C4-2B (cell line): Measurements from ENCODE around the gene CYP2W1.

Source experiments
- H3K27ac ChIP-seq: fragments of 450-650 bp; 2 replicates; pipeline ENCODE4 v1.5.1; 2017
- ZFX ChIP-seq: fragments of 450-650 bp; IDR thresholded peaks from 2 replicates; pipeline ENCODE4 v1.6.1; 2017
- TF ChIP-seq, protein P1 (sequence below): fragments of 450-650 bp; conservative IDR thresholded peaks from 2 replicates; pipeline ENCODE4 v1.5.1; 2017; ENCODE audit warnings: mild to moderate bottlenecking

The CYP2W1 gene

DNA sequence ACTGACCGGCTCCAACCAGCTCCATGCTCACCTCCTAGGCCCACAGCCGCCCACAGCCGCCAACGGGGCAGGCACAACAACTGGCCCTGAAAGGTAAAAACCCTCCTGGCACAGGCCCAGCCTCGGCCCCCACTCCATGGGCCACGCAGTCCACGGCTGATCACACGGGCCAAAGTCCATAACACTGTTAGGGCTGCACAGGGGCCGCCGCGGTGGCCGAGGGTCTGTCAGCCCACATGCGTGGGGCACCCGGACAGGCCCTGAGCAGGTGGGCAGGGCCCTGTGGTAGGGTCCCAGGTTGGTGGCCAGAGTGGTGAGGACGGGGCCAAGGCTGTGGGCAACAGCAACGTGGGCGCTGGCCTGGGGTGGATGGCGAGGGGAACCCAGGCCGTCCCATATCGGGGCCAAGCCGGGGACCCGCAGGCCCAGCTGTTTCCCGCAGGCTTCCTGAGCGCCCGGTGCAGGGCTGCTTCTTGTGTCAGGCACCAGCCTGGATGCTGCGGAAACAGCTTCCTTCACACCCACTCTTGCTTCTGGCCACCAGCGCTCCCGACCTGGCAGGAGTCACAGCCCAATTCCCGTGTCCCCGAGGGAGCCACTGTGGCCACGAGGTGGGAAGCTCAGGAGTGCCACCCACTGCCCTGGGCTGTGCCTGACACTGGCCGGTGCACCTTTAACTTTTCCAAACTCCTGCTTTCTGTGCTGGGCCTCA, 29.2 kb downstream of the CYP2W1 start:
- no peak for TF ChIP-seq ZFX
- TF ChIP-seq, protein P1, sequence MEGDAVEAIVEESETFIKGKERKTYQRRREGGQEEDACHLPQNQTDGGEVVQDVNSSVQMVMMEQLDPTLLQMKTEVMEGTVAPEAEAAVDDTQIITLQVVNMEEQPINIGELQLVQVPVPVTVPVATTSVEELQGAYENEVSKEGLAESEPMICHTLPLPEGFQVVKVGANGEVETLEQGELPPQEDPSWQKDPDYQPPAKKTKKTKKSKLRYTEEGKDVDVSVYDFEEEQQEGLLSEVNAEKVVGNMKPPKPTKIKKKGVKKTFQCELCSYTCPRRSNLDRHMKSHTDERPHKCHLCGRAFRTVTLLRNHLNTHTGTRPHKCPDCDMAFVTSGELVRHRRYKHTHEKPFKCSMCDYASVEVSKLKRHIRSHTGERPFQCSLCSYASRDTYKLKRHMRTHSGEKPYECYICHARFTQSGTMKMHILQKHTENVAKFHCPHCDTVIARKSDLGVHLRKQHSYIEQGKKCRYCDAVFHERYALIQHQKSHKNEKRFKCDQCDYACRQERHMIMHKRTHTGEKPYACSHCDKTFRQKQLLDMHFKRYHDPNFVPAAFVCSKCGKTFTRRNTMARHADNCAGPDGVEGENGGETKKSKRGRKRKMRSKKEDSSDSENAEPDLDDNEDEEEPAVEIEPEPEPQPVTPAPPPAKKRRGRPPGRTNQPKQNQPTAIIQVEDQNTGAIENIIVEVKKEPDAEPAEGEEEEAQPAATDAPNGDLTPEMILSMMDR = no peak
- H3K27ac ChIP-seq = no peak overlapping the region

DNA sequence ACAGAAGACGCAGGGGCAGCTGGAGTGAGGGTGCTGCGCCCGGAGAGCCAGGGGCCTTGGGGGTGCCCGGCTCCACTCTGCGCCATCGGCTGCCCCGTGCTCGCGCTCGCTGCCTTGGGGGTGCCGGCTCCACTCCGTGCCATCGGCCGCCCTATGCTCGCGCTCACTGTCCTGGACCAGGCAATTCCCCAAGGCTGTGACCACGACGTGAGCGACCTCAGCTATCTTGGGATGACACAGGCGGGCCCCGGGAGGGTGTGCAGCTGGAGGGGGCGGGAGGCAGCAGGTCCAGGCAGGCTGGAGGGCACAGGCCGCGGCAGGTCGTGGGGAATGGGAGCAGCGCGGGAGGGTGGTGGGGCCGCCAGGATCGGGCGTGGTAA, 29.7 kb downstream of the CYP2W1 start:
- TF ChIP-seq, protein P1 = no peak
- no peak for TF ChIP-seq ZFX
- H3K27ac ChIP-seq = no peak overlapping the region

DNA sequence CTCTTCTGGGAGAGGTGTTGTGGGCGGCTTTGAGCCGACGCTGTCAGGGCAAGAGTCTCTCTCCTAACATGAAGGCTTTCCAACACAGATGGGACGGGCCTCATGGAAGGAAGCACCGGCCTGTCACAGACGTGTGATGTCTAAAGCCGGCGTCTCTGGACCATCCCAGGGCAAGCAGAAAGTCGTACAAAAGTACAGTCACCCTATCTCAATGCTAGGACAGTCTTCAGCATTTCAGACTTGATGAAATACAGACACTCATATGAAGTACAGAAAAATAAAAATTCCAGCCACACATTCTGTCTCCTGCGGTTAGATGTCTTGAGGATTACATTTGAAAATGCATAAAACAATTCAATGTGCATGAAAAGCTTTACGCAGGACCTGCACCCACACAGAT, 30.6 kb downstream of the CYP2W1 start:
- TF ChIP-seq ZFX = no peak
- TF ChIP-seq, protein P1 = no peak
- no peak overlapping the region for H3K27ac ChIP-seq

DNA sequence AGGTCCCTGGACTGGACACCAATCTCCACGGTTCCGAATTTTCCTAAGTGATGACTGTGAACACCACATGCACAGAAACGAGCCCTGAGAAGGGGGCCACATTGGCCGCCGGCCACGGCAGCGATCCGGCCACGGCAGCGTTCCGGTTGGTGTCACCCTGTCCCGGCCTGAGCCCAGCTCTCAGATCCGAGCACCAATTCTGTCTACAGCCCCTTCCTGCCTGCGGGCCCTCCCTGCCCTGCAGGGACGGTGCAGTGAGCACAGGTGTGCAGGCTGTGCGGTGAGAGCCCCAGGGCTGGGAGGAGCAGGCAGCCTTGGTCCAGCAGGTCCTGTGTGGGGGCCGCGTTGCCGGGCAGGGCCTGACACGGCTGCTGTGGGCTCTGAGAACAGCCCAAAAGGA, 31.7 kb downstream of the CYP2W1 start:
- H3K27ac ChIP-seq = no peak overlapping the region
- TF ChIP-seq, protein P1 = no peak
- no peak for TF ChIP-seq ZFX

DNA sequence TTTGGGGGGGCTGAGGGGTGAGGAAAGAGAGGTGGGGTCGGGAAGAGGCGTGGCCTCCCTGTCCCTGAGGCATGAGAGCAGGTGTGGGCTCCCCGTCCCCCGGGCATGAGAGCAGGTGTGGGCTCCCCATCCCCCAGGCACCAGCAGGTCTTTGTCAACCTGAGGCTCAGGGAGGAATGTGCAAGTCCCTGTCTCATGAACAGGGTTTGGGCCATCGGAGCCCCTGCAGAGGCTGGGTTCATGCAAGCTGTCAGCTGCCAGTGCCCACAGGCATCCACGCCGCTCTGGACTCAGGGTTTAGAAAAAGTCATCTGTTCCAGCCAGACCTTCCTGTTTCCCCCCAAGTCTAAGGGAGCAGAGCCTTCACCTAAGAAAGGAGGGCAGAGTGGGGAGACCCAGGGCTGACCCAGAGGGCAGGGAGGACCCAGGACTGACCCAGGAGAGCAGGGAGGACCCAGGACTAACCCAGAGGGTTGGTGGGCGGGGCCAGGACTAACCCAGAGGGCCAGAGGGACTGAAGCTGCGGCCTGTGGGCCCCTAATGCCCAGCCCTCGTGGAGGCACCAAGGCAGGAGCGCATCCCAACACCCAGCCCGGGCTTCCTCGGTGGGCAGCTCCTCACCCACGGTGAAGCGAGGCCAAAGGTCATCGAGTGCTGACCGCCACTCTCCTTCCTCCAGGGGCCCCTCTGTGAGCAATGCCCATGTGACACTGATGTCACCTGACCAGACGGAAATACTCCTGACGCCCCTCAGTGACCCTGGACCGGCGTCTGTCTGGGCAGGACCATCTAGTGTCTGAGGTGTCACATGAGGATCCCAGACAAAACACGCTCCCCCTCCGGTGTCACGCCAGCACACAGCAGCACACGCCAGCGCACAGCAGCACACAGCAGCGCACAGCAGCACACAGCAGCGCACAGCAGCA, 32.5 kb downstream of the CYP2W1 start:
- TF ChIP-seq, protein P1 = no peak
- no peak for TF ChIP-seq ZFX
- H3K27ac ChIP-seq = no peak overlapping the region

DNA sequence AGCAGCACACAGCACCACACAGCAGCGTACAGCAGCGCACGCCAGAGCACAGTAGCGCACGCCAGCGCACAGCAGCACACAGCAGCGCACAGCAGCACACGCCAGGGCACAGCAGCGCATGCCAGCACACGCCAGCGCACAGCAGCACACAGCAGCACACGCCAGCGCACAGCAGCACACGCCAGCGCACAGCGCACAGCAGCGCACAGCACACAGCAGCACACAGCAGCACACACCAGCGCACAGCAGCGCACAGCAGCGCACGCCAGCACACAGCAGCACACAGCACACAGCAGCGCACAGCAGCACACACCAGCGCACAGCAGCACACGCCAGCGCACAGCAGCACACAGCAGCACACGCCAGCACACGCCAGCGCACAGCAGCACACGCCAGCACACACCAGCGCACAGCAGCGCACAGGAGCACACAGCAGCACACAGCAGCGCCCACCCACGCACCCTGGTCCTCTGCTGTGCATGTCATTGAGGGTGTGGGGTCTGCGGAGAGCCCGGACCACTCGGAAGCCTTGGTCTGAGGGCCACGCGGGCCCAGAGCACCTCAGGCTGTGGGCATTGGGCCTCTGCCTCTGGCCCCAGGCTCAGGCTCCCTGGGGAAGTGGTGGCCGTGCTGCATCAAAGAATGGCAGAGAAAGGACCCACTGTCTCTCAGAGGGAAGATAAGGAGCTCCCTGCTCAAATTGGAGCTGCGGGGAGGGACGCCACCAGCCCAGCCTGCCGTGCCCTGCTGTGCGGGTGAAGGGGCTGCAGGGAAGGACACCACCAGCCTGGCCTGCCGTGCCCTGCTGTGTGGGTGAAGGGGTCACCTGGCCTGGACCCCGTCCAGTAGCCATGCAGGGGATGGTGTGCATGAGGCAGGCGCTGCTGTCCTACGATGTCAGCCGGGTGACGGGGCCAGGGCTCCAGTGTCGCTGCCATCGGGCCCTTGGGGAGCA, 33.9 kb downstream of the CYP2W1 start:
- TF ChIP-seq, protein P1 = no peak
- no peak for TF ChIP-seq ZFX
- no peak overlapping the region for H3K27ac ChIP-seq
